M059J (cell line): ENCODE data around the gene FXYD5. TPM values are rescaled to one million over a fixed set of nuclear protein-coding genes. Genes with fewer than 3 reads are reported as not detected.

Experiments
- DNase-seq: peaks from one replicate; pipeline ENCODE4 v3.0.0-alpha.2; 2012; ENCODE audit warnings: low read depth
- total RNA-seq: library from RNA; depleted of rRNA; stranded (reverse); fragments of >200 nt; shearing (Covaris generic); gene quantifications from 2 replicates; pipeline ENCODE4 v1.2.3, GENCODE V29; 2014; rRNA removed

FXYD5 gene
- total RNA-seq, 1 experiment from 2014 or later, result 183 TPM

- no peak for DNase-seq
Observed at GRCh38 chr19:35212241-35212640, 57.7 kb downstream of the FXYD5 start.

- DNase-seq, result peak; percentile 90
Observed at GRCh38 chr19:35213663-35214632, 59.4 kb downstream of the FXYD5 start.

- DNase-seq, result no peak
Observed at GRCh38 chr19:35214766-35215422, 60.4 kb downstream of the FXYD5 start.

GRCh38 chr19:35216016-35216832 lies 61.7 kb downstream of the FXYD5 start:
- peak; percentile 36 for DNase-seq

GRCh38 chr19:35216833-35217648 lies 62.5 kb downstream of the FXYD5 start:
- no peak for DNase-seq

- no peak for DNase-seq
Observed at GRCh38 chr19:35217649-35217990, 63.1 kb downstream of the FXYD5 start.

- no peak for DNase-seq
Observed at GRCh38 chr19:35219008-35219407, 64.5 kb downstream of the FXYD5 start.

Other genes starting within 250 kb of the FXYD5 start
- 2.6 and 3.5 TPM in 2 replicates for gene ZNF30, start 227.8 kb upstream of the FXYD5 start, total RNA-seq
- gene ZNF792, start 190.5 kb upstream of the FXYD5 start, total RNA-seq, result 8.0 and 8.6 TPM in 2 replicates
- gene GRAMD1A, start 154.4 kb upstream of the FXYD5 start, total RNA-seq, result 9.8 and 21.5 TPM in 2 replicates
- gene SCN1B, start 124.3 kb upstream of the FXYD5 start, total RNA-seq, result 12.5 and 12.8 TPM in 2 replicates
- gene HPN, start 113.0 kb upstream of the FXYD5 start, total RNA-seq, result not detected in 2 replicates
- 0.64 TPM in 1 of 2 replicates, not detected in the other for gene FXYD3, start 38.9 kb upstream of the FXYD5 start, total RNA-seq
- gene LGI4, start 19.7 kb upstream of the FXYD5 start, total RNA-seq, result not detected in 2 replicates
- not detected in 2 replicates for gene FXYD1, start 15.9 kb upstream of the FXYD5 start, total RNA-seq
- not detected in 2 replicates for gene FXYD7, start 11.5 kb upstream of the FXYD5 start, total RNA-seq
- gene FAM187B, start 74.0 kb downstream of the FXYD5 start, total RNA-seq, result not detected in 2 replicates
- 0.07 TPM in 1 of 2 replicates, not detected in the other for gene LSR, start 94.3 kb downstream of the FXYD5 start, total RNA-seq
- gene USF2, start 114.2 kb downstream of the FXYD5 start, total RNA-seq, result 38.6 and 66.5 TPM in 2 replicates
- not detected in 2 replicates for gene HAMP, start 127.8 kb downstream of the FXYD5 start, total RNA-seq
- gene MAG, start 137.4 kb downstream of the FXYD5 start, total RNA-seq, result not detected in 2 replicates
- gene CD22, start 174.5 kb downstream of the FXYD5 start, total RNA-seq, result 1.5 TPM in 1 of 2 replicates, not detected in the other
- gene FFAR1, start 193.2 kb downstream of the FXYD5 start, total RNA-seq, result not detected in 2 replicates
- gene FFAR3, start 203.7 kb downstream of the FXYD5 start, total RNA-seq, result not detected in 2 replicates
- not detected in 2 replicates for gene GPR42, start 216.3 kb downstream of the FXYD5 start, total RNA-seq